ENCODE measurements around the gene SEMA6B. TPM values are rescaled to one million over a fixed set of nuclear protein-coding genes. Genes with fewer than 3 reads are reported as not detected.
"Not testable (repeated sequence)": the region's sequence is repeated elsewhere in the genome, so short reads cannot be mapped to it uniquely, and the experiment has no call there.

Gene SEMA6B
- total and polyA plus RNA-seq, 2 of the 8 experiments (the other 6 are each of a cell fraction or from before 2014, with no cell fraction given) = 31.3 to 54.4 TPM

DNA sequence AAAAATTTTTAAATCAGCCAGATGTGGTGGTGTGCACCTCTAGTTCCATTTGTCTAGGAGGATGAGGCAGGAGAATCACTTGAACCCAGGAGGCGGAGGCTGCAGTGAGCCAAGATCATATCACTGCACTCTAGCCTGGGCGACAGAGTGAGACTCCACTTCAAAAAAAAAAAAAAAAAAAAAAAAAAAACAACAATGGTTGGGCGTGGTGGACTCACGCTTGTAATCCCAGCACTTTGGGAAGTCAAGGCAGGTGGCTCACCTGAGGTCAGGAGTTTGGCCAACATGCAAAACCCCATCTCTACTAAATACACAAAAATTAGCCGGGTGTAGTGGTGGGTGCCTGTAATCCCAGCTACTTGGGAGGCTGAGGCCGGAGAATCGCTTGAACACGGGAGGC, 32.1 kb downstream of the SEMA6B start:
- H3K36me3 ChIP-seq (ENCODE audit: control insufficient read depth in 2 of 4, insufficient read depth in 4 of 4, low read length in 3 of 4); H3K27ac ChIP-seq (ENCODE audit: low read depth, low read length); H3K27me3 ChIP-seq (replicated peaks in 1 of 4; ENCODE audit: control insufficient read depth in 3 of 4, extremely low read depth in 1 of 4, insufficient read depth in 3 of 4, low read length in 3 of 4); FAIRE-seq; H3K4me2 ChIP-seq (ENCODE audit: insufficient read depth in 1 of 2, low read depth in 2 of 2, low read length in 2 of 2); H2BK5ac ChIP-seq (ENCODE audit: low read depth, low read length); H2AFZ ChIP-seq (ENCODE audit: low read length); H3K4me3 ChIP-seq (ENCODE audit: extremely low read depth in 1 of 4, insufficient read depth in 2 of 4, low read depth in 3 of 4, low read length in 4 of 4); H3K9me3 ChIP-seq (ENCODE audit: insufficient read depth in 2 of 2, low read depth in 1 of 2, low read length in 1 of 2); H2BK120ac ChIP-seq (replicated peaks; ENCODE audit: low read depth, low read length); H2BK15ac ChIP-seq (ENCODE audit: low read length); H3K23ac ChIP-seq (ENCODE audit: insufficient read length); H3K56ac ChIP-seq (replicated peaks; ENCODE audit: insufficient read length, low read depth, low read length); H3K4ac ChIP-seq (replicated peaks; ENCODE audit: insufficient read length, low read depth, low read length); H2BK20ac ChIP-seq (ENCODE audit: low read length); H3K4me1 ChIP-seq (replicated peaks in 1 of 4; ENCODE audit: control insufficient read depth in 3 of 4, insufficient read depth in 4 of 4, low read length in 3 of 4); H4K20me1 ChIP-seq (replicated peaks in 1 of 2; ENCODE audit: control insufficient read depth in 1 of 2, insufficient read depth in 2 of 2, low read length in 2 of 2); H3K9ac ChIP-seq (replicated peaks in 1 of 4; ENCODE audit: extremely low read depth in 1 of 4, low read depth in 3 of 4, low read length in 3 of 4); H2AK5ac ChIP-seq (ENCODE audit: low read depth, low read length); H3K14ac ChIP-seq (ENCODE audit: insufficient read length); H4K8ac ChIP-seq (ENCODE audit: extremely low read depth, insufficient read depth, low read length); DNase-seq (ENCODE audit: low read depth in 1 of 2, low spot score in 2 of 2); H4K91ac ChIP-seq (replicated peaks; ENCODE audit: insufficient read length, low read length); H3K18ac ChIP-seq (ENCODE audit: extremely low read depth, low read length); H4K5ac ChIP-seq (ENCODE audit: insufficient read length, low read depth, low read length); H3K79me2 ChIP-seq (ENCODE audit: control insufficient read depth in 1 of 2, insufficient read depth in 2 of 2, low read length in 2 of 2); H3K23me2 ChIP-seq (ENCODE audit: low read depth, low read length); H3K79me1 ChIP-seq (ENCODE audit: low read depth, low read length); H2BK12ac ChIP-seq (ENCODE audit: low read depth, low read length): not testable (repeated sequence)
- ChIA-PET CTCF (ENCODE audit: partially characterized antibody) (interaction anchor here (0.6 to 8.9 kb wide), 7 partner anchors 10 to 110 kb away, joined by 3 to 174 read pairs (median 4); partner anchors contain the start of genes LRG1, PLIN4 and PLIN5), POLR2A (ENCODE audit: partially characterized antibody) (interaction anchor here (0.7 to 3.4 kb wide), 4 partner anchors 8 to 106 kb away, joined by 3 to 23 read pairs (median 4); partner anchors contain the start of genes PLIN4 and PLIN5)
- 85% methylated on average over 6 of the region's 8 CpGs; no CpG with 5 or more reads in 1 of the 2 experiments for WGBS, 2 experiments (ENCODE audit: extremely low coverage in 1 of 2, insufficient coverage in 1 of 2, insufficient read length in 1 of 2, insufficient replicate concordance in 2 of 2, low coverage in 1 of 2, low lambda C conversion rate in 2 of 2, missing lambda C conversion rate in 1 of 2)

Data from H1 (cell line).